ENCODE measurements around the gene CDH23. TPM values are rescaled to one million over a fixed set of nuclear protein-coding genes. Genes with fewer than 3 reads are reported as not detected.

The CDH23 gene
- total RNA-seq, 4 donors from 2014 or later, result 14.4 to 29.6 (median 19.7) TPM

- H3K27ac ChIP-seq (replicated peaks in 1 of 4), result no peak overlapping the region
- H3K4me3 ChIP-seq, result no peak overlapping the region
- no peaks in the 10 kb centered on the region for H3K36me3 ChIP-seq
- H3K27me3 ChIP-seq, result no peaks in the 10 kb centered on the region
- DNase-seq (ENCODE audit: extremely low spot score), result no peak
- WGBS, result 90% methylated on average over 9 of the region's 16 CpGs
- H3K9me3 ChIP-seq, result no peaks in the 10 kb centered on the region
- intact Hi-C loops (cut with DNase I), result no loop called here
- H3K4me1 ChIP-seq, result peaks cover 0 to 18% (median 7%) of the 10 kb centered on the region in 4 donors
- TF ChIP-seq POLR2AphosphoS5 (IDR thresholded peaks at IDR 0.05) (no peak), POLR2A (IDR thresholded peaks at IDR 0.05; ENCODE audit: low read depth) (no peak), EP300 (IDR thresholded peaks at IDR 0.05) (no peak)
- TF ChIP-seq, protein P1, sequence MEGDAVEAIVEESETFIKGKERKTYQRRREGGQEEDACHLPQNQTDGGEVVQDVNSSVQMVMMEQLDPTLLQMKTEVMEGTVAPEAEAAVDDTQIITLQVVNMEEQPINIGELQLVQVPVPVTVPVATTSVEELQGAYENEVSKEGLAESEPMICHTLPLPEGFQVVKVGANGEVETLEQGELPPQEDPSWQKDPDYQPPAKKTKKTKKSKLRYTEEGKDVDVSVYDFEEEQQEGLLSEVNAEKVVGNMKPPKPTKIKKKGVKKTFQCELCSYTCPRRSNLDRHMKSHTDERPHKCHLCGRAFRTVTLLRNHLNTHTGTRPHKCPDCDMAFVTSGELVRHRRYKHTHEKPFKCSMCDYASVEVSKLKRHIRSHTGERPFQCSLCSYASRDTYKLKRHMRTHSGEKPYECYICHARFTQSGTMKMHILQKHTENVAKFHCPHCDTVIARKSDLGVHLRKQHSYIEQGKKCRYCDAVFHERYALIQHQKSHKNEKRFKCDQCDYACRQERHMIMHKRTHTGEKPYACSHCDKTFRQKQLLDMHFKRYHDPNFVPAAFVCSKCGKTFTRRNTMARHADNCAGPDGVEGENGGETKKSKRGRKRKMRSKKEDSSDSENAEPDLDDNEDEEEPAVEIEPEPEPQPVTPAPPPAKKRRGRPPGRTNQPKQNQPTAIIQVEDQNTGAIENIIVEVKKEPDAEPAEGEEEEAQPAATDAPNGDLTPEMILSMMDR (IDR thresholded peaks at IDR 0.05), result no peak
Observed at GRCh38 chr10:71671994-71672946, 275.6 kb downstream of the CDH23 start.

DNA sequence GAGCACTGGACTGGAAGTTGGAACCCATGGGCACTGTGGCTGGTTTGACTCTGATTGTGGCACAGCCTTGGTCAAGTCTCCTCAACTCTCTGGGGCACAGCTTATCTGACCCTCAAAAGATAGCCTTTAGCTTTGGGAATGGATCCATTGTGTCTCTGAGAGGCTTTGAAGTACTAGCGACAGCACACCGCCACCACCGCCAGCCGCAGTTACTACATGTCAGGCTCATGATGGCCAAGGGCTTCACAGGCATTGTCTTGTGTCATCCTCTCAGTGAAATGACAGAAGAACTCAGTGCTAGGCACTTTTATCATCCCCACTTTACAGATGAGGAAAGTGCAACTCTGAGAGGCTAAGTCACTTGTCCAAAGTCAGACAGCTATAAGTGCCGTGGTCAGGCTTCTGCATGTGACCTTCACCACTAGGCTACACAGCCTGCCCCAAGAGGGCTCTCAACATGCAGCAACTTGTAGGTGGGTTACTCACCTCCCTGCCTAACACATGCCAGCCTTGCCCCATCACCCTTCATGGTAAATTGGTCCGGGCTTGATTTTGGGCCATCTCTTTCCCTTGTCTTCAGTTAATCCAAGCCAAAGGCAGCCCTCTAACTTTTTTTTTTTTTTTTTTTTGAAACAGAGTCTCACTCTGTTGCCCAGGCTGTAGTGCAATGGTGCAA lies 278.7 kb downstream of the CDH23 start:
- Histone ChIP-seq H3K36me3 (peaks cover 0 to 27% (median 2%) of the 10 kb centered on the region in 4 donors), H3K4me1 (peaks cover 0 to 12% (median 7%) of the 10 kb centered on the region in 4 donors), H3K27ac (replicated peaks in 1 of 4) (no peak overlapping the region), H3K9me3 (no peaks in the 10 kb centered on the region), H3K27me3 (no peaks in the 10 kb centered on the region), H3K4me3 (no peak overlapping the region)
- intact Hi-C loops (cut with DNase I), result no loop called here
- TF ChIP-seq, protein P1 (IDR thresholded peaks at IDR 0.05), result no peak
- TF ChIP-seq POLR2AphosphoS5 (IDR thresholded peaks at IDR 0.05), result no peak
- TF ChIP-seq EP300 (IDR thresholded peaks at IDR 0.05), result no peak
- TF ChIP-seq POLR2A (IDR thresholded peaks at IDR 0.05; ENCODE audit: low read depth), result no peak
- 97% methylated on average over 6 of the region's 6 CpGs for WGBS
- no peak for DNase-seq (ENCODE audit: extremely low spot score)

DNA sequence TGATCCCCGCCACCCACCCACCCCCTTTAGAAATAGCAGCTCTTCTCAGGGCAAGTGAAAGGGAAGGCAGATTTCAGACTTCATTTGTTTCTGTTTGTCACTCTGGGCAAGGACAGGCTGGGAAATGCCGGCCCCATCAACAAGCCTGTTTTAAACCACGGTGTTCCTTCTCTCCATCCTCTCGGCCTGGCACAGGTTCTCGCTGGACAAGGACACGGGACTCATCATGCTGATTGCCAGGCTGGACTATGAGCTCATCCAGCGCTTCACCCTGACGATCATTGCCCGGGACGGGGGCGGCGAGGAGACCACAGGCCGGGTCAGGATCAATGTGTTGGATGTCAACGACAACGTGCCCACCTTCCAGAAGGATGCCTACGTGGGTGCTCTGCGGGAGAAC lies 280.5 kb downstream of the CDH23 start:
- 95% methylated on average over 17 of the region's 17 CpGs for WGBS
- Histone ChIP-seq H3K4me1 (peaks cover 0 to 12% (median 7%) of the 10 kb centered on the region in 4 donors), H3K4me3 (no peak overlapping the region), H3K27me3 (no peaks in the 10 kb centered on the region), H3K9me3 (no peaks in the 10 kb centered on the region), H3K27ac (replicated peaks in 1 of 4) (no peak overlapping the region), H3K36me3 (peaks cover 0 to 27% (median 2%) of the 10 kb centered on the region in 4 donors)
- TF ChIP-seq EP300 (IDR thresholded peaks at IDR 0.05), result no peak
- no peak for TF ChIP-seq POLR2A (IDR thresholded peaks at IDR 0.05; ENCODE audit: low read depth)
- TF ChIP-seq POLR2AphosphoS5 (IDR thresholded peaks at IDR 0.05), result no peak
- TF ChIP-seq, protein P1 (IDR thresholded peaks at IDR 0.05), result no peak
- no peak for DNase-seq (ENCODE audit: extremely low spot score)
- intact Hi-C loops (cut with DNase I), result no loop called here

DNA sequence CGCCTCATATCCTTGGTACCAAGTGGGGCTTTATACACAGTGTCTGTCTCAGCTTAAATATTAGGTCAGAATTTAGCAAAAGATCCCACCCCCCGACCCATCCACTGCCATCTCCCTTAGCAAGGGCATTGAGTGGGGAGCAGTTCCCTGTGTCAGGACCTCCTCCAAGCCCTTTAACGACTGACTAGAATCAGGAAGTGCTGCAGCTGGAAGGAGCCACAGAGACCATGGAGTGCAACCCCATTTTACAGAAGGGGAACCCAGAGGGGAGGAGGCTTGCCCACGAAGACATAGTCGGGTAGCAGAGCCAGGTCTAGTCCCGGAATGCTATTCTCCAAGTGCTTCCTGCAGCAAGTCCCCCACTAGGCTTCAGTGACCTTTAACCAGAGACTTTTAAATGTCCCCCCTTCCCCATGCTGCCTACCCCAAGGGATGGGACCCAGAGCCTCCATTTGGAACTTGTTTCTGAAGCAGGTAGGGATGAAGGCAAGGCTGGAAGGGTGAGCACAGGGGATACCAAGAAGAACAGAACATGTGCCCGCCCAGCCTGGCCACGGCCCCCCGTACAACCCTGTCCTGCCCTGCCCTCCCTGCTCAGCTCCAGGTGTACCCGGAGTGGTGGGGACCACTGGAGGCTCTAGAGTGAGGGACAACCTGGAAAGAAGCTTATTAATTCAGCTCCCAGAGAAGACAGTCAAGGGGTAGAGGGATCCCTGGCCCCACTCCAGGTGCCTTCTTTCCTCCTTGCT lies 281.5 kb downstream of the CDH23 start:
- intact Hi-C loops (cut with DNase I), result no loop called here
- Histone ChIP-seq H3K4me3 (no peak overlapping the region), H3K36me3 (peaks cover 0 to 27% (median 2%) of the 10 kb centered on the region in 4 donors), H3K27ac (replicated peaks in 1 of 4) (no peak overlapping the region), H3K4me1 (peaks cover 4 to 18% (median 7%) of the 10 kb centered on the region in 4 donors), H3K9me3 (no peaks in the 10 kb centered on the region), H3K27me3 (no peaks in the 10 kb centered on the region)
- WGBS, result 79% methylated on average over 6 of the region's 10 CpGs
- no peak for TF ChIP-seq POLR2A (IDR thresholded peaks at IDR 0.05; ENCODE audit: low read depth)
- TF ChIP-seq POLR2AphosphoS5 (IDR thresholded peaks at IDR 0.05), result no peak
- TF ChIP-seq, protein P1 (IDR thresholded peaks at IDR 0.05), result no peak
- TF ChIP-seq EP300 (IDR thresholded peaks at IDR 0.05), result no peak
- DNase-seq (ENCODE audit: extremely low spot score), result no peak
